HEK293 (cell line): ENCODE results near the gene GLIS1.
A peak's percentile ranks its signal among the peaks of the same experiment; 100 is the strongest.

Experiments used
- CTCF ChIA-PET: fragments of 350-600 bp; formaldehyde crosslinking; extraction: SDS; loops from one replicate; lab custom pipeline; 2021; ENCODE audit warnings: antibody characterized with exemption; lab: Yijun Ruan, JAX
- POLR2A ChIA-PET: fragments of 300-600 bp; formaldehyde crosslinking; extraction: SDS; loops from one replicate; lab custom pipeline; 2020; ENCODE audit warnings: antibody characterized with exemption, inconsistent platforms; lab: Yijun Ruan, JAX
- H3K27ac ChIP-seq: fragments of 200-500 bp; sonication (Bioruptor generic); 2 replicates; pipeline ENCODE4 v1.5.1; 2014; ENCODE audit warnings: low read depth, low read length, control low read depth, inconsistent platforms; ENCODE audit errors: extremely low read depth
- H3K36me3 ChIP-seq, 2 experiments: fragments of 200-500 bp in 1 of 2; sonication (Bioruptor generic) in 1 of 2; 1 replicate in 1 of 2; 2 replicates in 1 of 2; pipeline ENCODE4 v1.5.1; 2014 to 2017; ENCODE audit warnings: inconsistent platforms in 2 of 2, low read length in 2 of 2; ENCODE audit not compliant: control insufficient read depth in 2 of 2, insufficient read depth in 1 of 2
- H3K4me1 ChIP-seq: fragments of 200-500 bp; sonication (Bioruptor generic); 2 replicates; pipeline ENCODE4 v1.5.1; 2014; ENCODE audit warnings: mild to moderate bottlenecking, low read length, inconsistent platforms; ENCODE audit not compliant: control insufficient read depth, insufficient read depth
- H3K4me3 ChIP-seq: 2 replicates; pipeline ENCODE4 v1.5.1; 2011; ENCODE audit warnings: low read depth, mild to moderate bottlenecking, control low read depth, low read length, moderate library complexity
- H3K9me3 ChIP-seq: fragments of 200-500 bp; sonication (Bioruptor generic); 2 replicates; pipeline ENCODE4 v1.5.1; 2014; ENCODE audit warnings: low read depth, low read length, inconsistent platforms; ENCODE audit not compliant: control insufficient read depth, insufficient read depth
- BCL6B ChIP-seq: fragments of 450-650 bp; formaldehyde crosslinking; IDR thresholded peaks from 2 replicates; pipeline ENCODE4 v1.5.1; 2017; ENCODE audit warnings: missing biosample characterization, missing genetic modification characterization
- GFI1B ChIP-seq: fragments of 450-650 bp; formaldehyde crosslinking; IDR thresholded peaks from 2 replicates; pipeline ENCODE4 v1.5.1; 2016; ENCODE audit warnings: missing biosample characterization, missing genetic modification characterization
- INSM2 ChIP-seq: fragments of 450-650 bp; formaldehyde crosslinking; IDR thresholded peaks from 2 replicates; pipeline ENCODE4 v1.5.1; 2016; ENCODE audit warnings: missing biosample characterization, missing genetic modification characterization
- KLF1 ChIP-seq: fragments of 450-650 bp; formaldehyde crosslinking; IDR thresholded peaks from 2 replicates; pipeline ENCODE4 v1.5.1; 2016; ENCODE audit warnings: missing biosample characterization, missing genetic modification characterization
- KLF17 ChIP-seq: fragments of 450-650 bp; formaldehyde crosslinking; IDR thresholded peaks from 2 replicates; pipeline ENCODE4 v1.5.1; 2016; ENCODE audit warnings: missing biosample characterization, missing genetic modification characterization
- KLF7 ChIP-seq: fragments of 450-650 bp; formaldehyde crosslinking; IDR thresholded peaks from 2 replicates; pipeline ENCODE4 v1.5.1; 2016; ENCODE audit warnings: missing biosample characterization, missing genetic modification characterization, borderline replicate concordance
- PBX3 ChIP-seq: sonication (generic); formaldehyde crosslinking; IDR thresholded peaks from 2 replicates; pipeline ENCODE4 v1.8.1; 2022; ENCODE audit warnings: mild to moderate bottlenecking, moderate library complexity, missing genetic modification reagents
- SP3 ChIP-seq: fragments of 450-650 bp; formaldehyde crosslinking; IDR thresholded peaks from 2 replicates; pipeline ENCODE4 v1.5.1; 2016; ENCODE audit warnings: missing biosample characterization, missing genetic modification characterization
- TSHZ1 ChIP-seq: fragments of 450-650 bp; formaldehyde crosslinking; IDR thresholded peaks from 2 replicates; pipeline ENCODE4 v1.5.1; 2016; ENCODE audit warnings: missing biosample characterization, missing genetic modification characterization, borderline replicate concordance
- YY2 ChIP-seq: fragments of 450-650 bp; formaldehyde crosslinking; IDR thresholded peaks from 2 replicates; pipeline ENCODE4 v1.5.1; 2016; ENCODE audit warnings: missing biosample characterization, missing genetic modification characterization
- ZBTB17 ChIP-seq: fragments of 450-650 bp; formaldehyde crosslinking; IDR thresholded peaks from 2 replicates; pipeline ENCODE4 v1.5.1; 2016; ENCODE audit warnings: missing biosample characterization, missing genetic modification characterization
- ZBTB20 ChIP-seq: fragments of 450-650 bp; formaldehyde crosslinking; IDR thresholded peaks from 2 replicates; pipeline ENCODE4 v1.5.1; 2016; ENCODE audit warnings: missing biosample characterization, missing genetic modification characterization
- ZBTB48 ChIP-seq: fragments of 450-650 bp; formaldehyde crosslinking; IDR thresholded peaks from 2 replicates; pipeline ENCODE4 v1.5.1; 2016; ENCODE audit warnings: missing biosample characterization, missing genetic modification characterization
- ZNF24 ChIP-seq: fragments of 450-650 bp; formaldehyde crosslinking; IDR thresholded peaks from 2 replicates; pipeline ENCODE4 v1.5.1; 2016; ENCODE audit warnings: missing biosample characterization, missing genetic modification characterization
- ZNF510 ChIP-seq: fragments of 450-650 bp; formaldehyde crosslinking; IDR thresholded peaks from 2 replicates; pipeline ENCODE4 v1.5.1; 2018; ENCODE audit warnings: mild to moderate bottlenecking, missing genetic modification characterization, missing biosample characterization; ENCODE audit not compliant: insufficient replicate concordance
- ZNF549 ChIP-seq: fragments of 450-650 bp; IDR thresholded peaks from 2 replicates; pipeline ENCODE4 v1.5.1; 2018; ENCODE audit warnings: missing biosample characterization, missing genetic modification characterization, mild to moderate bottlenecking, inconsistent platforms, moderate library complexity
- ZNF621 ChIP-seq: fragments of 450-650 bp; formaldehyde crosslinking; IDR thresholded peaks from 2 replicates; pipeline ENCODE4 v1.5.1; 2017; ENCODE audit warnings: missing biosample characterization, missing genetic modification characterization
- ZNF645 ChIP-seq: fragments of 450-650 bp; formaldehyde crosslinking; IDR thresholded peaks from 2 replicates; pipeline ENCODE4; 2016; ENCODE audit warnings: missing biosample characterization, missing genetic modification characterization
- ZNF654 ChIP-seq: fragments of 450-650 bp; formaldehyde crosslinking; IDR thresholded peaks from 2 replicates; pipeline ENCODE4 v1.5.1; 2016; ENCODE audit warnings: low read depth, missing biosample characterization, missing genetic modification characterization
- ZNF692 ChIP-seq: fragments of 450-650 bp; formaldehyde crosslinking; IDR thresholded peaks from 2 replicates; pipeline ENCODE4 v1.5.1; 2016; ENCODE audit warnings: missing biosample characterization, missing genetic modification characterization
- ZNF704 ChIP-seq: fragments of 450-650 bp; formaldehyde crosslinking; IDR thresholded peaks from 2 replicates; pipeline ENCODE4 v1.5.1; 2016; ENCODE audit warnings: missing biosample characterization, missing genetic modification characterization

GLIS1 gene

GRCh38 chr1:53639996-53640700 is 98.8 kb downstream of the GLIS1 start (continued):
- TF ChIP-seq SP3 = no peak
- no peak for TF ChIP-seq YY2 (tag by site-specific recombination)
- TF ChIP-seq KLF7 (tag by site-specific recombination) = no peak
- TF ChIP-seq ZNF24 (tag by site-specific recombination) = no peak

GRCh38 chr1:53639251-53639763 is 99.7 kb downstream of the GLIS1 start:
- CTCF ChIA-PET = interaction anchor here (0.6 to 0.9 kb wide), 2 partner anchors 20 to 154 kb away, joined by 5 read pairs; no protein-coding TSS in a partner anchor
- H3K4me1 ChIP-seq = no peaks in the 10 kb centered on the region
- no peak overlapping the region for H3K4me3 ChIP-seq
- H3K27ac ChIP-seq = no peak overlapping the region
- no peaks in the 10 kb centered on the region for H3K9me3 ChIP-seq
- POLR2A ChIA-PET = no interaction called here
- no peaks in the 10 kb centered on the region for H3K36me3 ChIP-seq
- TF ChIP-seq ZNF692 (0 out of 2 replicates have a peak, but pooled peaks have one; percentile 31), BCL6B (no peak), INSM2 (tag by site-specific recombination) (no peak), GFI1B (tag by site-specific recombination) (no peak), KLF1 (tag by site-specific recombination) (no peak), ZNF704 (tag by site-specific recombination) (no peak), ZBTB20 (tag by site-specific recombination) (no peak), TSHZ1 (tag by site-specific recombination) (peak; percentile 73; the same call in 1 of the 2 replicates), ZNF654 (tag by site-specific recombination) (no peak), ZBTB48 (tag by site-specific recombination) (no peak), ZNF645 (no peak), PBX3 (no peak), ZNF621 (tag by site-specific recombination) (no peak), ZBTB17 (tag by site-specific recombination) (no peak), ZNF510 (no peak), ZNF549 (tag by site-specific recombination) (no peak), KLF17 (tag by site-specific recombination) (peak; percentile 54)
